Neural crest cell (in vitro differentiated cells): ENCODE measurements around the gene ARID3B. TPM values are rescaled to one million over a fixed set of nuclear protein-coding genes. Genes with fewer than 3 reads are reported as not detected.

ENCODE experiments used
- DNase-seq: peaks from one replicate; pipeline ENCODE4 v3.0.0; 2021; ENCODE audit warnings: low read depth, mixed read lengths, low spot score
- H3K27ac Mint-ChIP-seq: one replicate; pipeline ENCODE4 v1.8.0; 2021; ENCODE audit warnings: mild to moderate bottlenecking, mixed read lengths; ENCODE audit not compliant: unreplicated experiment
- H3K27me3 Mint-ChIP-seq: 2 replicates; pipeline ENCODE4 v1.8.0; 2021; ENCODE audit warnings: low read depth, mild to moderate bottlenecking, mixed read lengths
- H3K36me3 Mint-ChIP-seq: 2 replicates; pipeline ENCODE4 v1.8.0; 2021; ENCODE audit warnings: low read depth, mild to moderate bottlenecking, mixed read lengths
- H3K4me1 Mint-ChIP-seq: 2 replicates; pipeline ENCODE4 v1.8.0; 2021; ENCODE audit warnings: mixed read lengths
- H3K4me3 Mint-ChIP-seq: one replicate; pipeline ENCODE4 v1.8.0; 2021; ENCODE audit warnings: mild to moderate bottlenecking, mixed read lengths
- H3K9me3 Mint-ChIP-seq: 2 replicates; pipeline ENCODE4 v1.8.0; 2021; ENCODE audit warnings: mixed read lengths
- CTCF ChIP-seq: fragments of 200-600 bp; sonication (generic); conservative IDR thresholded peaks from 2 replicates; pipeline ENCODE4 v1.5.0; 2021; ENCODE audit warnings: antibody characterized with exemption, mild to moderate bottlenecking
- total RNA-seq: library from RNA; stranded (reverse); gene quantifications from 2 replicates; pipeline ENCODE4 v1.2.1, GENCODE V29; 2021

ARID3B gene
- total RNA-seq, 1 donor from 2014 or later = 66.5 TPM

- Mint-ChIP-seq H3K4me3 (peak overlapping the region; percentile 49), H3K36me3 (no peaks in the 10 kb centered on the region), H3K9me3 (no peaks in the 10 kb centered on the region), H3K27me3 (no peaks in the 10 kb centered on the region), H3K4me1 (peaks cover 16% of the 10 kb centered on the region), H3K27ac (no peak overlapping the region)
- DNase-seq = no peak
- TF ChIP-seq CTCF = no peak
Observed at GRCh38 chr15:74610302-74610951, 69.4 kb downstream of the ARID3B start.

GRCh38 chr15:74611341-74611740 lies 70.3 kb downstream of the ARID3B start:
- H3K9me3 Mint-ChIP-seq = no peaks in the 10 kb centered on the region
- TF ChIP-seq CTCF = no peak

GRCh38 chr15:74611834-74612233 lies 70.8 kb downstream of the ARID3B start:
- peak overlapping the region; percentile 44 for H3K4me3 Mint-ChIP-seq
- no peaks in the 10 kb centered on the region for H3K36me3 Mint-ChIP-seq
- DNase-seq = no peak
- H3K4me1 Mint-ChIP-seq = peaks cover 21% of the 10 kb centered on the region
- no peak overlapping the region for H3K27ac Mint-ChIP-seq
- H3K9me3 Mint-ChIP-seq = no peaks in the 10 kb centered on the region
- H3K27me3 Mint-ChIP-seq = no peaks in the 10 kb centered on the region
- no peak for TF ChIP-seq CTCF

More at GRCh38 chr15:74611341-74611740, 70.3 kb downstream of the ARID3B start:
- Mint-ChIP-seq H3K36me3 (no peaks in the 10 kb centered on the region), H3K4me3 (peak overlapping the region; percentile 44), H3K4me1 (peaks cover 16% of the 10 kb centered on the region), H3K27ac (no peak overlapping the region), H3K27me3 (no peaks in the 10 kb centered on the region)
- DNase-seq = no peak

- no peak overlapping the region for H3K27ac Mint-ChIP-seq
- no peak for TF ChIP-seq CTCF
Observed at GRCh38 chr15:74612677-74613076, 71.7 kb downstream of the ARID3B start.

GRCh38 chr15:74613089-74613952 lies 72.3 kb downstream of the ARID3B start:
- TF ChIP-seq CTCF = no peak
- no peak for DNase-seq
- Mint-ChIP-seq H3K4me1 (peaks cover 30% of the 10 kb centered on the region), H3K4me3 (peak overlapping the region; percentile 87), H3K9me3 (no peaks in the 10 kb centered on the region), H3K36me3 (no peaks in the 10 kb centered on the region), H3K27me3 (no peaks in the 10 kb centered on the region), H3K27ac (peak overlapping the region; percentile 57)

More at GRCh38 chr15:74612677-74613076, 71.7 kb downstream of the ARID3B start:
- Mint-ChIP-seq H3K4me3 (peak overlapping the region; percentile 87), H3K36me3 (no peaks in the 10 kb centered on the region), H3K27me3 (no peaks in the 10 kb centered on the region), H3K4me1 (peaks cover 30% of the 10 kb centered on the region), H3K9me3 (no peaks in the 10 kb centered on the region)
- no peak for DNase-seq
